AG09319 (cell line): ENCODE measurements around the gene SSC5D.

Experiments used
- DNase-seq: peaks from one replicate; pipeline ENCODE4 v3.0.0-alpha.2; 2010; ENCODE audit warnings: low read depth; ENCODE audit errors: extremely low read depth
- CTCF ChIP-seq: IDR thresholded peaks from 2 replicates; pipeline ENCODE4 v1.5.1; 2011; ENCODE audit warnings: low read depth, mild to moderate bottlenecking, inconsistent platforms, low read length, moderate library complexity

The SSC5D gene

DNA sequence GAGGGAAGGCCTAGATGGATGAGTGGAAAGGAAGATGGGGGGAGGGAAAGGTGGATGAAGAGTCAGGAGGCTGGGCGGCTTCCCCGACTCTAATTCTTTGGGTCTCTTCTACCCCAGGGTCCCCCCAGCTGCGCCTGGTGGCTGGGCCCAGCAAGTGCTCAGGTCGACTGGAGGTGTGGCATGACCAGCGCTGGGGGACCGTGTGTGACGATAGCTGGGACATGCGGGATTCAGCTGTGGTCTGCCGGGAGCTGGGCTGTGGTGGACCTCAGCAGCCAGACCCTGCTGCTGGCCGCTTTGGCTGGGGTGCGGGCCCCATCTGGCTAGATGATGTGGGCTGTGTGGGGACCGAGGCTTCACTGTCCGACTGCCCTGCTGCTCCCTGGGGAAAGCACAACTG is 9.5 kb downstream of the SSC5D start:
- no peak for DNase-seq
- TF ChIP-seq CTCF, result no peak

GRCh38 chr19:55498246-55498840 is 10.1 kb downstream of the SSC5D start:
- TF ChIP-seq CTCF, result no peak
- no peak for DNase-seq

GRCh38 chr19:55500368-55500952 is 12.2 kb downstream of the SSC5D start:
- DNase-seq, result no peak
- no peak for TF ChIP-seq CTCF

GRCh38 chr19:55502197-55502952 is 14.1 kb downstream of the SSC5D start:
- no peak for DNase-seq
- no peak for TF ChIP-seq CTCF

GRCh38 chr19:55503157-55503501 is 14.9 kb downstream of the SSC5D start:
- DNase-seq, result no peak
- no peak for TF ChIP-seq CTCF

DNA sequence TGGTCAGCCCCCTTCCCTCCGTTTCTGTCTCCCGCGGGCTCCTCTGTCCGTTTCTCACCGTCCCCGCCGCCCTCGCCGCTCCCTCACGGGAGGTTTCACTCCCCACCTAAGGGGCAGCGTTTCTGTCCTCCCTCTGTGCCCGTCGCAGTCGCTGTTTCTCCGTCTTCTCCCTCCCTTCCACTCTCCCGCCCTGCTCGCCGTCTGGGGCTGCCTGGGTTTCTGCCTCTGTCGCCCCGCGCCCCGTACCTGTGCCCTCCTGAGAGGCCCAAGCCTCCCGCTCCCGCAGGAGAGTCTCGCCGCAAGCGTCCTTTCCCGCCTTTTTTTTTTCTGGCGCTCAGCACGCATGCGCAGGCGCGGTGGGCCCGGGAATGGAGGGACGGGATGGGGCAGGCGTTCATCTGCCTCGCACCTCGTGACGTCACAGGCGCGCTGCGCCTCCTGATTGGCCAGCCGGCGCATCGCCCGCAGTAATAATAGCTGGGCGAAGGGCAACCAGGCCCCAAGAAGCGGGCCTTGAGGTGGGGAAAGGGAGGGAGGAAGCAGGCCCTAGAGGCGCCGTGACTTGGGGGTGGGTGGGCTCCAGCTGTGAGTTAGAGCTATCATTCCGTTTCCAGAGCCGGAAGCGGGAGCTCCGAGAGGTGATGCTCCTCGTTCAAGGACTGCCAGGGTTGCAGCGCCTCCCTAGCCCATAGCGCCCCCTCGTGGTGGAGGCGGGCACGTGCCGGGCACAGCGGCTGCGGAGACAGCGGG is 15.4 kb downstream of the SSC5D start:
- peak; percentile 93 for TF ChIP-seq CTCF
- no peak for DNase-seq

GRCh38 chr19:55504252-55504603 is 16.0 kb downstream of the SSC5D start:
- TF ChIP-seq CTCF, result no peak

More at GRCh38 chr19:55504252-55504603, 16.0 kb downstream of the SSC5D start:
- no peak for DNase-seq
